ENCODE results near the gene LZTR1.
"Not testable (repeated sequence)": the region's sequence is repeated elsewhere in the genome, so short reads cannot be mapped to it uniquely, and the experiment has no call there.

Gene LZTR1

DNA sequence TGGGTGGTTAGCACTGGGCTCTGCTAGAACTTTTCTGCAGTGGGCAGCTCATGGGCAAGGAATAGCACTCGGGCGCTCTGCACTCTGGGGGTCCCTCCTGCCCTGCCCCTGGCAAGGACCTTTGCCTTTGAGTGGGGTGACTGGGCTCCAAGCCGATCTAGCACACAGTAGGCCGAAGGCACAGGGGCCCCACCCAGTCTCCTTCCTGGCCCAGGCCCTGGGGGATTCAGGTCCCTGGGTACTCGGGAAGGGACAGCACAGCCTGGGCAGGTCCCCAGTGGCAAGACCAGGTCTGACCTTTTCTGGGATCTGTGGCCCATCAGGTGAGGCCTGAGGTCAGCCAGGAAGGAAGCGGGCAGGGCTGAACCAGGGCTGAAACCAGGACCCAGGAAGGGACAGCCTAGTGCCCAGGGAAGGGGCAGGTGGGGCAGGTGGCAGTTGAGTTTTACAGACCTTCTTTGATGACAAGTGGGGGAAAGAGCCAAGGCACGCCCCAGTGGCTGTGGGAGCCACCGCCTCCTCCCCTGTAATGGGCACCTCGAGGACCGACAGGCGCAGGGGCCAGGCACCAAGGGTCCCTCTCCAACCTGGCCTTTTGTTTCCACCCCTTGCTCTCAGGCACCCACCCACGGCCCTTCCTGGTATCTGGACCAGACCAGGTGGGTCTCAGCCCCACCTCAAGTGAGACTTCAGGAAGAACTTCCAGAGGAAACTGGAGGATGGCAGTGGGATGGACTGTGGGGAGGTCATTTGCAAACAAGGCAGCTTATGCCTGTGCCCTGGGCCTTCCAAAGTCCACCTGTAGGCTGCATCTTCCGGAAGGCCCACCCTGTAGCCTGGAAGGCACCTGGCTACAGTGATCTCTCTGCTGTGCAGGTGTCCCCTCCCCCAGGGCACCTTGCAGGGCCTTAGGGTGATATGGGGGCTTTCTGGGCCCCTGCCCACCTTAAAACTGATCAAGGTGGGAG lies 15.9 kb upstream of the LZTR1 start:
- no peak for DNase-seq (ENCODE audit: low read depth)

- DNase-seq (ENCODE audit: low read depth) = no peak
These were observed 15.0 kb upstream of the LZTR1 start, which contains the start of gene AIFM3 for GRCh38 chr22:20966883-20967696. AIFM3 (plus strand) TSS chr22:20967255; CDS start chr22:20967945, 690 bp downstream.

- no peak for DNase-seq (ENCODE audit: low read depth)
These were observed 14.3 kb upstream of the LZTR1 start for GRCh38 chr22:20967697-20968211.

DNA sequence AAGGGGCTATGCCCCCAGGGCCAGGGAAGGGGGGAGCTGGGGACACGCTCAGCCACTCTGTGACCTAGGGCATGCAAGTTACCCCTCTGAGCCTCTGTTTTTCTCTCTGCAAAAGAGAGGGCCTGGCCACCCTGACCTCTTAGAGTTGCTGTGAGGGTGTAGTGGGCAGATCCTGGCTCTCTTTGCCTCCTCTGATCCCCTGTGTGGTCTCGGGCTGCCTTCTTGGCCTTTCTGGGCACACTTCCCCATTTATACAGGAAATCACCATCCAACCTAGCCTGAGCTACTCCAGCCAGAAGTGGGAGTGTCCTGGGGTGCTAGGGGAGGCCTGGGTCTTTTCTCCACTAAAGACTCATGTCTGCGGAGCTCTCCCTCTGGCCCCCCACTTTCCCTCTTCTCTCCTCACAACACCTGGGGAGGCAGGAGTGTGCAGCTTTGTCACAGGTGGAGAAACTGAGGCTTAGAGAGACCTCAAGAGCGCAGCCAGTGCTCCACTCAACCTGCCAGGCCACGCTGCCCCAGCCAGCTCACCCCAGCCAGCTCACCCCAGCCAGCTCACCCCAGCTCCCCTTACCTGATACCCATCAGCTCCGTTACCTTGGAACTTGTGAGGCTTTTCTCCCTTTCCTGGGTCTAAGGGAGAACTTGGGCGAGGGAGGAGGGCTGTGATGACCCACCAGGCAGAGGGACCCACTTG lies 13.7 kb upstream of the LZTR1 start:
- no peak for DNase-seq (ENCODE audit: low read depth)

GRCh38 chr22:20970939-20971657 lies 11.0 kb upstream of the LZTR1 start:
- DNase-seq (ENCODE audit: low read depth) = no peak

DNA sequence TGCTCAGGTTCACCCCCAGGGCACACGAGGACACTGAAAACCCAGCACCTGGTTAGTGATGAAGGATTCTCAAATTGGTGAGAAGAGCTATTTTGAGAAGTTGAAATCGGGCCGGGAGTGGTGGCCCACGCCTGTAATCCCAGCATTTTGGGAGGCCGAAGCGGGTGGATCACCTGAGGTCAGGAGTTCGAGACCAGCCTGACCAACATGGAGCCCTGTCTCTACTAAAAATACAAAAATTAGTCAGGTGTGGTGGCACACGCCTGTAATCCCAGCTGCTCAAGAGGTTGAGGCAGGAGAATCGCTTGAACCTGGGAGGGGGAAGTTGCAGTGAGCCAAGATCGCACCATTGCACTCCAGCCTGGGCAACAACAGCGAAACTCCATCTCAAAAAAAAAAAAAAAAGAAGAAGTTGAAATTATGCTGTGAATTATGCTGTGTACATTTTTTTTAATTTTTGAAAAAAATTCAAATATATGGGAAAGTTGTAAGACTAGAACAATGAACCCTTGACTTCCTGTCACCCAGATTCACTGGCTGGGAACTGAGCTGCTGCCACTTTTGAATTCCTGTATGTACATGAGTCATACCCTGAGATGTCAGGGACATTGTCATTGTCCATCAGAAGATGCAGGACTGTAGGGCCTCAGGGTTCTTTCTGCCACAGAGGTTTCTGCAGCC lies 9.9 kb upstream of the LZTR1 start:
- not testable (repeated sequence) for DNase-seq (ENCODE audit: low read depth)

- no peak for DNase-seq (ENCODE audit: low read depth)
These were observed 9.0 kb upstream of the LZTR1 start for GRCh38 chr22:20972933-20973577.

- no peak for DNase-seq (ENCODE audit: low read depth)
These were observed 8.3 kb upstream of the LZTR1 start for GRCh38 chr22:20973634-20974286.

DNA sequence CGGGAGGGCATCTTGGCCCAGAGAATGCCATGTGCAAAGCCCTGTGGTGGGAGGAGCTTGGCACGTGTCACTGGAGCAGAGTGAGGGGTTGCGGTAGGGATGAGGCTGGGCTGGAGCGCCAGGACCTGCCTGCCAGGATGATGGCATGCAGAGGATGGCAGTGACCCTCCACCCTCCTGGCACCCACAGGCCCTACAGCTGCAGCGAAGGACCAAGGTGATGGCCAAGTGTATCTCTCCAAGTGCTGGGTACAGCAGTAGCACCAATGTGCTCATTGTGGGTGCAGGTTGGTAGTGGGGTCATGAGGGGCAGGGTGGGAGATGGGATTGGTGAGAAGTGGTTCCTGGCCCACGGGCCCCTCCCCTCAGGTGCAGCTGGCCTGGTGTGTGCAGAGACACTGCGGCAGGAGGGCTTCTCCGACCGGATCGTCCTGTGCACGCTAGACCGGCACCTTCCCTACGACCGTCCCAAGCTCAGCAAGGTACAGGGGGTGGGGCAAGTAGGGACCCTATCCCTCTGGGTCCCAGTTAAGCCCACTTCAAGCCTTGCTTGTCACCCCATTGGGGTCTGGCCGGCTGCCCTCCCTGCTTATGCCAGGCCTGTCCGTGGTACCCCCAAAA lies 7.7 kb upstream of the LZTR1 start:
- DNase-seq (ENCODE audit: low read depth) = no peak

- no peak for DNase-seq (ENCODE audit: low read depth)
These were observed 6.4 kb upstream of the LZTR1 start for GRCh38 chr22:20975541-20976290.

DNA sequence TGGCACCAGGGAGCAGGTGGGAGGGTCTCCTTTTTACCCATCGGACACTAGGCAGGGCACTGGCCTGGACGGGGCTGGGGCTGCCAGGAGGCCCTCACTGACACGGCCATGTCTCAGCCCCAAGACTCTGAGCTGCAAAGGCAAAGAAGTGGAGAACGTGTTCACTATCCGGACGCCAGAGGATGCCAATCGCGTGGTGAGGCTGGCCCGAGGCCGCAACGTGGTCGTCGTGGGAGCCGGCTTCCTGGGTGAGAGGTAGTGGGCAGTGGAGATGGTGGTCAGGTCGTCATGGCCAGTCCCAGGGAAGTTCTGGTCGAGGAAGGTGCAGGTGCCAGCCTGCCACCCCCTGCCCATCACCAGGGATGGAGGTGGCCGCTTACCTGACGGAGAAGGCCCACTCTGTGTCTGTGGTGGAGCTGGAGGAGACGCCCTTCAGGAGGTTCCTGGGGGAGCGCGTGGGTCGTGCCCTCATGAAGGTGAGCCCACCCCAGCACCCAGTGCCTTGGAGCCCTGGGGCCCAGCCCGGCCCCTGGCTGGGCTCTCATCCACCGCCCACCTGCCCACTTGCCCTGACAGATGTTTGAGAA lies 5.7 kb upstream of the LZTR1 start:
- no peak for DNase-seq (ENCODE audit: low read depth)

GRCh38 chr22:20977019-20977418 lies 5.1 kb upstream of the LZTR1 start:
- no peak for DNase-seq (ENCODE audit: low read depth)

GRCh38 chr22:20977516-20978170 lies 4.5 kb upstream of the LZTR1 start:
- no peak for DNase-seq (ENCODE audit: low read depth)

GRCh38 chr22:20978419-20978818 lies 3.7 kb upstream of the LZTR1 start:
- no peak for DNase-seq (ENCODE audit: low read depth)

GRCh38 chr22:20979243-20979809 lies 2.8 kb upstream of the LZTR1 start:
- DNase-seq (ENCODE audit: low read depth) = peak; percentile 28

DNA sequence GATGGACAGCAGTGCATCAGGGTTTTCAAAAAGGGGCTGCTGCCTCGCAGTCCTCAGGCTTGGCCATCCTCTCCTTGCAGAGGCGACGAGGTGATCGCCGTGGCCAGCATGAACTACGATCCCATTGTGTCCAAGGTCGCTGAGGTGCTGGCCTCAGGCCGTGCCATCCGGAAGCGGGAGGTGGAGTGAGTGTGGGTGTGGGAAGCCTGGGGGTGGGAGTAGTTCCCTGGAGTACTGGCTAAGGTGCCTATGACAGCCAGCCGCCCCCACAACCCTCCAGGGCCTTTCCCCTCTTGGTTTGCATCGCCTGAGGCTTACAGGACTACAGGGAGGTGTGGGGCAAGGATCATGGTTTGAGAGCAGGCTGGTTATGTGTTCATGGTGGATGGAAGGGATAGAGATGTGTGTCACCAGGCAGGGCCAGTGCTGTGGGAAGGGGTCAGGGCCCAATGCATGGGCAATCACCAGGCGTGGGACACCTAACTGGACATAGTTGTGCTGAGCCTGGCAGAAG lies 2.1 kb upstream of the LZTR1 start:
- no peak for DNase-seq (ENCODE audit: low read depth)

GRCh38 chr22:20980523-20980922 lies 1.6 kb upstream of the LZTR1 start:
- no peak for DNase-seq (ENCODE audit: low read depth)
